Measurements from ENCODE around the gene PEX5.
A peak's percentile ranks its signal among the peaks of the same experiment; 100 is the strongest.
"Not testable (repeated sequence)": the region's sequence is repeated elsewhere in the genome, so short reads cannot be mapped to it uniquely, and the experiment has no call there.

PEX5 gene

GRCh38 chr12:7160183-7160582 is 29.3 kb upstream of the PEX5 start:
- DNase-seq (ENCODE audit: low spot score) = no peak

GRCh38 chr12:7161327-7161726 is 28.2 kb upstream of the PEX5 start:
- no peak for DNase-seq (ENCODE audit: low spot score)

DNA sequence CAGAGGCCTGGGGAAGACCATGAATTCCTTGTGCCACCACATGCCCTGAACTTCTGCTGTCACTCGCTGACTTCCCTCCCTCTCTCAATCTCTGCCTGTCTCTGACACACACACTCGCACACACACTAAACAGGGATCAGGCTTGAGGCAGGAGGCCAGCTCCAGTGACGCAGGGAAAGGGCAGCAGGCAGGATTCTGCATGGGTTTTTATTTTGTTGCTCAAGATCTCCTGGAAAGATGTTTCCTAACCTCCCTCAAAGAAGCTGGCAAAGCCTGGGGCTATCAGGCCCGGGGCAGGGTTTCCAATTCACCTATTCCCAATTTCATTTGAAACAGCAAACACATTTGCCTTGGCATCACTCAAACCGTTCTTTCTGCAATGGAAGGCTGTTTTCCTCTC is 27.7 kb upstream of the PEX5 start:
- no peak for DNase-seq (ENCODE audit: low spot score)

- DNase-seq (ENCODE audit: low spot score) = no peak
These were observed 26.8 kb upstream of the PEX5 start for GRCh38 chr12:7162691-7163114.

- DNase-seq (ENCODE audit: low spot score) = no peak
These were observed 19.5 kb upstream of the PEX5 start for GRCh38 chr12:7169951-7170350.

- DNase-seq (ENCODE audit: low spot score) = no peak
These were observed 17.6 kb upstream of the PEX5 start for GRCh38 chr12:7171854-7172253.

DNA sequence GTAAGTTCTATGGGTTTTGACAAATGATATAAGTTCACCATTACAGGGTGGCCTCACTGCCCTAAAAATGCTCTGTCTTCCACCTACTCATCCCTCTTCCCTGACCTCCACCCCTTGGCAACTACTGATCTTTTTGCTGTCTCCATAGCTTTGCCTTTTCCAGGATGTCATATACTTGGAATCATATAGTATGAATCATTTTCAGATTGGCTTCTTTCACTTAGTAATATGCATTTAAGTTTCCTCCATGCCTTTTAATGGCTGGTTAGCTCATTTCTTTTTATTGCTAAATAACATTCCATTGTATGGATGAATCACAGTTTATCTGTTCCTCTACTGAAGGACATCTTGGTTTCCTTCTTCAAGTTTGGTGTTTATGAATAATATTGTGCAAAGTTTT is 14.0 kb upstream of the PEX5 start:
- no peak for DNase-seq (ENCODE audit: low spot score)

- no peak for DNase-seq (ENCODE audit: low spot score)
These were observed 12.9 kb upstream of the PEX5 start for GRCh38 chr12:7176595-7176994.

DNA sequence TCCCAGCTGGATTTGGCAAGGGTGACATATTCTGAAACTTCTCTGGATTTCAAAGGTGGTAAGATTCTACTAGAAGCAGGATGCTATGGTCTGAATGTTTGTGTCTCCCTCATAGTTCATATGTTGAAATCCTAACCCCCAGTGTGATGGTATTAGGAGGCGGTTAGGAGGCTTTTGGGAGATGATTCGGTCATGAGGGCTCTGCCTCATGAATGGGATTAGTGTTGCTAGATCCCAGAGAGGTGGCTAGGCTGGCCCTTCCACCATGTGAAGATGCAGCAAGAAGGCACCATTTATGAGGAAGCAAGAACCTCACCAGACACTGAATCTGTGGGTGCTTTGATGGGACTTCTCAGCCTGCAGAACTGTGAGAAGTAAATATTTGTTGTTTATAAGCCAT is 11.0 kb upstream of the PEX5 start:
- no peak for DNase-seq (ENCODE audit: low spot score)

DNA sequence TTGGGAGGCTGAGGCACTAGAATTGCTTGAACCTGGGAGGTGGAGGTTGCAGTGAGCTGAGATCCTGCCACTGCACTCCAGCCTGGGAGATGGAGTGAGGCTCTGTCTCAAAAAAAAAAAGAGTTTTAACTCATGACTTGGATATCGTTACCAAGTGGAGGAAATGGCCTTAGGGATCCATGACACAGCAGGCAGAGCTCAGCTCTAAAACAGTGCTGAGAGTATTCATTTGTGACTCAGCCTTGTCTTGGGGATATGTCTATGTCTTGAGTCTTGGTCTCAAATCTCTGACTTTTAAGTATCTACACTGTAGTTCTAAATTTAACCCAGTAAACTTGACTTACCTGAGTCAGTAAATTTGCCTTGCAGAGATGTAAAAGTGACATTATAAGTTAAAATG is 8.8 kb upstream of the PEX5 start:
- no peak for DNase-seq (ENCODE audit: low spot score)

GRCh38 chr12:7186058-7186457 is 3.4 kb upstream of the PEX5 start:
- DNase-seq (ENCODE audit: low spot score) = not testable (repeated sequence)

- DNase-seq (ENCODE audit: low spot score) = peak; percentile 71
These were observed 706 bp upstream of the PEX5 start for GRCh38 chr12:7188562-7189397.

GRCh38 chr12:7190268-7191055 is 976 bp downstream of the PEX5 start:
- peak; percentile 33 for DNase-seq (ENCODE audit: low spot score)

GRCh38 chr12:7193674-7194073 is 4.2 kb downstream of the PEX5 start:
- no peak for DNase-seq (ENCODE audit: low spot score)

GRCh38 chr12:7197841-7198240 is 8.4 kb downstream of the PEX5 start:
- no peak for DNase-seq (ENCODE audit: low spot score)

GRCh38 chr12:7203109-7203508 is 13.6 kb downstream of the PEX5 start:
- DNase-seq (ENCODE audit: low spot score) = no peak

- DNase-seq (ENCODE audit: low spot score) = no peak
These were observed 15.6 kb downstream of the PEX5 start for GRCh38 chr12:7205091-7205490.

- peak; percentile 72 for DNase-seq (ENCODE audit: low spot score)
These were observed 17.2 kb downstream of the PEX5 start for GRCh38 chr12:7206691-7207090.

GRCh38 chr12:7207866-7208625 is 18.6 kb downstream of the PEX5 start:
- DNase-seq (ENCODE audit: low spot score) = no peak

DNA sequence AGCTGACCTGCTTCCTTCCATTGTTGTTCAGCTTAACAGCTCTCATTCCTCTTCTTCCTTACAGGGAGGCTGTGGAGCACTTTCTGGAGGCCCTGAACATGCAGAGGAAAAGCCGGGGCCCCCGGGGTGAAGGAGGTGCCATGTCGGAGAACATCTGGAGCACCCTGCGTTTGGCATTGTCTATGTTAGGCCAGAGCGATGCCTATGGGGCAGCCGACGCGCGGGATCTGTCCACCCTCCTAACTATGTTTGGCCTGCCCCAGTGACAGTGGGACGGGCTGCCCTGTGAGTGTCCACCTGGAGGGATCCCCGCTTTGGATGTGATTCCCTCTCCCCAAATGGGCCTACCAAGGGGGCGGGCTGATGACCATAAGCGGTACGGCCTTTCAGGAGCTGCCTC is 20.5 kb downstream of the PEX5 start:
- DNase-seq (ENCODE audit: low spot score) = no peak

DNA sequence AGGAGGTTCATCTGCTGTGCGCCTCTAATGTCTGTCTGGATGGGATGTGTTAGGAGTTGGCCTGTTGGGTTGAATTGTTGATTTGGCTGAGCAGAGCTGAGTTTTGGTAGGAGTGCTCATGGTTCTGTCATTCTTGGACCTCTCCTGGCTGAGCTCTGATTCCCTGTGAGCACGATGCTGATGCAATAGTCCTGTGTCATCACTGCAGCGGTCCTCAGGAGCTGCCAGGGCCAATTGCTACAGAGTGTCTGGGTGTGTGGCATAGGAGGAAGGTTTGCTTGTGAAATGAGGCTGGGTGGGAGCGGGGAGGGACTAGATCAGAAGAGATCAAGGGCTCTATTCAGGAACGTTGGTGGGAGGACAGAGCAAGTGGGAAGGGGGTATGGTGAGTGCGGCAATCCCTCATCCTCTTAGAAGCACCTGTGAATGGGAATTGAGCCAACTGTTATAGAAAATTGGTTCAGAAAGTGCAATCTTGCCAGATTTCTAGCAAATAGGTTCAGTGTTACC is 21.2 kb downstream of the PEX5 start:
- DNase-seq (ENCODE audit: low spot score) = no peak

- DNase-seq (ENCODE audit: low spot score) = no peak
These were observed 23.2 kb downstream of the PEX5 start for GRCh38 chr12:7212678-7213077.
